Large intestine (tissue), 3 donors: Measurements from ENCODE around the gene DCUN1D2. TPM values are rescaled to one million over a fixed set of nuclear protein-coding genes. Genes with fewer than 3 reads are reported as not detected.
"Not testable (repeated sequence)": the region's sequence is repeated elsewhere in the genome, so short reads cannot be mapped to it uniquely, and the experiment has no call there.

Experiments
- DNase-seq, 2 donors: peaks; one replicate each; pipeline versions ENCODE4 v3.0.0 to v3.0.0-alpha.2; 2013
- H3K27ac ChIP-seq: one replicate; pipeline ENCODE4 v1.5.1; 2013; ENCODE audit warnings: low read length
- H3K27me3 ChIP-seq: 2 replicates; pipeline ENCODE4 v1.6.1; 2013; ENCODE audit warnings: low read length; ENCODE audit not compliant: control insufficient read depth, insufficient read depth
- H3K36me3 ChIP-seq: 2 replicates; pipeline ENCODE4 v1.6.1; 2013; ENCODE audit warnings: low read length; ENCODE audit not compliant: control insufficient read depth, insufficient read depth
- H3K4me1 ChIP-seq: one replicate; pipeline ENCODE4 v1.6.1; 2013; ENCODE audit warnings: low read length; ENCODE audit not compliant: control insufficient read depth, insufficient read depth
- H3K4me3 ChIP-seq: one replicate; pipeline ENCODE4 v1.5.1; 2013; ENCODE audit warnings: low read length
- H3K9me3 ChIP-seq: one replicate; pipeline ENCODE4 v1.6.1; 2013; ENCODE audit warnings: mild to moderate bottlenecking, low read depth, low read length, moderate library complexity; ENCODE audit not compliant: control insufficient read depth
- WGBS: methylation state at CpG from one replicate; pipeline ENCODE4 v1.1.5; 2013; ENCODE audit warnings: low lambda C conversion rate; ENCODE audit not compliant: insufficient coverage; 5-methylcytosine and 5-hydroxymethylcytosine counted together
- polyA plus RNA-seq: library from polyadenylated mRNA; unstranded; fragments of 120-200 nt; gene quantifications from one replicate; pipeline ENCODE4 v1.2.1, GENCODE V29; 2013

DCUN1D2 gene
- polyA plus RNA-seq, 1 donor, result 17.8 TPM

- Histone ChIP-seq H3K9me3 (no peaks in the 10 kb centered on the region), H3K27me3 (no peaks in the 10 kb centered on the region), H3K36me3 (no peaks in the 10 kb centered on the region), H3K4me3 (no peak overlapping the region), H3K27ac (no peak overlapping the region), H3K4me1 (peaks cover 8% of the 10 kb centered on the region)
- no CpG with 5 or more reads among the region's 6 CpGs for WGBS
- DNase-seq, result no peak
Measured at GRCh38 chr13:113447596-113447995, 42.9 kb downstream of the DCUN1D2 start.

GRCh38 chr13:113446488-113446854, 44.0 kb downstream of the DCUN1D2 start:
- H3K27ac ChIP-seq, result no peak overlapping the region
- H3K9me3 ChIP-seq, result peaks cover 3% of the 10 kb centered on the region
- H3K27me3 ChIP-seq, result no peaks in the 10 kb centered on the region
- WGBS, result no CpG with 5 or more reads among the region's 9 CpGs
- H3K4me3 ChIP-seq, result no peak overlapping the region
- H3K4me1 ChIP-seq, result peaks cover 8% of the 10 kb centered on the region
- DNase-seq, result no peak
- H3K36me3 ChIP-seq, result no peaks in the 10 kb centered on the region

- Histone ChIP-seq H3K27ac (no peak overlapping the region), H3K36me3 (no peaks in the 10 kb centered on the region), H3K9me3 (peaks cover 3% of the 10 kb centered on the region), H3K27me3 (no peaks in the 10 kb centered on the region), H3K4me3 (no peak overlapping the region), H3K4me1 (peaks cover 8% of the 10 kb centered on the region)
- DNase-seq, result no peak
- no CpG with 5 or more reads among the region's 19 CpGs for WGBS
Measured at GRCh38 chr13:113445791-113446487, 44.6 kb downstream of the DCUN1D2 start.

- H3K4me1 ChIP-seq, result no peaks in the 10 kb centered on the region
- no peaks in the 10 kb centered on the region for H3K36me3 ChIP-seq
- no peak for DNase-seq
- H3K27me3 ChIP-seq, result no peaks in the 10 kb centered on the region
- no peak overlapping the region for H3K4me3 ChIP-seq
- H3K27ac ChIP-seq, result no peak overlapping the region
- WGBS, result no CpG with 5 or more reads among the region's 15 CpGs
- peaks cover 3% of the 10 kb centered on the region for H3K9me3 ChIP-seq
Measured at GRCh38 chr13:113443991-113444390, 46.5 kb downstream of the DCUN1D2 start.

- Histone ChIP-seq H3K9me3 (peaks cover 3% of the 10 kb centered on the region), H3K27me3 (no peaks in the 10 kb centered on the region), H3K4me1 (no peaks in the 10 kb centered on the region), H3K4me3 (no peak overlapping the region), H3K36me3 (no peaks in the 10 kb centered on the region), H3K27ac (no peak overlapping the region)
- no CpG with 5 or more reads among the region's 1 CpG for WGBS
- no peak for DNase-seq
Measured at GRCh38 chr13:113442985-113443362, 47.5 kb downstream of the DCUN1D2 start.

GRCh38 chr13:113442354-113442984, 48.0 kb downstream of the DCUN1D2 start:
- no peaks in the 10 kb centered on the region for H3K36me3 ChIP-seq
- WGBS, result 89% methylated on average over 3 of the region's 10 CpGs
- no peak overlapping the region for H3K27ac ChIP-seq
- no peaks in the 10 kb centered on the region for H3K4me1 ChIP-seq
- no peaks in the 10 kb centered on the region for H3K27me3 ChIP-seq
- no peak overlapping the region for H3K4me3 ChIP-seq
- H3K9me3 ChIP-seq, result peaks cover 3% of the 10 kb centered on the region
- no peak for DNase-seq

- H3K4me1 ChIP-seq, result no peaks in the 10 kb centered on the region
- WGBS, result 100% methylated on average over 4 of the region's 29 CpGs
Measured at GRCh38 chr13:113441661-113442060, 48.9 kb downstream of the DCUN1D2 start.

GRCh38 chr13:113437408-113438010, 53.0 kb downstream of the DCUN1D2 start:
- no peak overlapping the region for H3K4me3 ChIP-seq
- no CpG with 5 or more reads among the region's 17 CpGs for WGBS
- no peaks in the 10 kb centered on the region for H3K36me3 ChIP-seq
- H3K9me3 ChIP-seq, result peaks cover 3% of the 10 kb centered on the region
- no peaks in the 10 kb centered on the region for H3K4me1 ChIP-seq
- H3K27ac ChIP-seq, result no peak overlapping the region
- H3K27me3 ChIP-seq, result no peaks in the 10 kb centered on the region
- no peak for DNase-seq

More at GRCh38 chr13:113441661-113442060, 48.9 kb downstream of the DCUN1D2 start:
- H3K27ac ChIP-seq, result no peak overlapping the region
- no peaks in the 10 kb centered on the region for H3K36me3 ChIP-seq
- no peaks in the 10 kb centered on the region for H3K27me3 ChIP-seq
- no peak for DNase-seq
- H3K4me3 ChIP-seq, result no peak overlapping the region
- peaks cover 3% of the 10 kb centered on the region for H3K9me3 ChIP-seq

GRCh38 chr13:113436866-113437265, 53.6 kb downstream of the DCUN1D2 start:
- H3K4me3 ChIP-seq, H3K27ac ChIP-seq, H3K4me1 ChIP-seq, H3K27me3 ChIP-seq, DNase-seq, H3K36me3 ChIP-seq, H3K9me3 ChIP-seq: not testable (repeated sequence)
- no CpG with 5 or more reads among the region's 15 CpGs for WGBS

- H3K4me1 ChIP-seq, DNase-seq, H3K27ac ChIP-seq, H3K27me3 ChIP-seq, H3K9me3 ChIP-seq, H3K4me3 ChIP-seq, H3K36me3 ChIP-seq: not testable (repeated sequence)
- 100% methylated on average over 2 of the region's 15 CpGs for WGBS
Measured at GRCh38 chr13:113435907-113436306, 54.6 kb downstream of the DCUN1D2 start.
